Subcutaneous abdominal adipose tissue (tissue), 5 donors: ENCODE measurements around the gene TMF1.

ENCODE experiments used
- H3K27ac ChIP-seq: one replicate; pipeline ENCODE4 v1.7.0; 2013; ENCODE audit warnings: low read depth, mild to moderate bottlenecking, inconsistent platforms, low read length, moderate library complexity
- H3K27me3 ChIP-seq, 5 donors: one replicate each; pipeline ENCODE4 v1.7.0; 2013; ENCODE audit warnings: low read length in 5 of 5, inconsistent platforms in 1 of 5; ENCODE audit not compliant: control insufficient read depth in 5 of 5, insufficient read depth in 4 of 5
- H3K36me3 ChIP-seq, 5 donors: one replicate each; pipeline ENCODE4 v1.7.0; 2013; ENCODE audit warnings: low read length in 5 of 5; ENCODE audit not compliant: control insufficient read depth in 5 of 5, insufficient read depth in 5 of 5
- H3K4me1 ChIP-seq, 5 donors: one replicate each; pipeline ENCODE4 v1.7.0; 2013; ENCODE audit warnings: low read length in 5 of 5, mild to moderate bottlenecking in 3 of 5, moderate library complexity in 1 of 5; ENCODE audit not compliant: control insufficient read depth in 5 of 5, insufficient read depth in 5 of 5
- H3K4me3 ChIP-seq, 5 donors: one replicate each; pipeline ENCODE4 v1.7.0; 2013; ENCODE audit warnings: low read length in 5 of 5, low read depth in 1 of 5
- H3K9ac ChIP-seq, 5 donors: one replicate each; pipeline ENCODE4 v1.7.0; 2013; ENCODE audit warnings: low read length in 5 of 5, mild to moderate bottlenecking in 4 of 5, moderate library complexity in 3 of 5
- H3K9me3 ChIP-seq, 5 donors: one replicate each; pipeline ENCODE4 v1.7.0; 2013; ENCODE audit warnings: low read length in 5 of 5; ENCODE audit not compliant: control insufficient read depth in 5 of 5
- donor health status: healthy.
- donor health status: healthy.
- donor health status: healthy.
- donor health status: healthy.
- donor health status: healthy.

The TMF1 gene

DNA sequence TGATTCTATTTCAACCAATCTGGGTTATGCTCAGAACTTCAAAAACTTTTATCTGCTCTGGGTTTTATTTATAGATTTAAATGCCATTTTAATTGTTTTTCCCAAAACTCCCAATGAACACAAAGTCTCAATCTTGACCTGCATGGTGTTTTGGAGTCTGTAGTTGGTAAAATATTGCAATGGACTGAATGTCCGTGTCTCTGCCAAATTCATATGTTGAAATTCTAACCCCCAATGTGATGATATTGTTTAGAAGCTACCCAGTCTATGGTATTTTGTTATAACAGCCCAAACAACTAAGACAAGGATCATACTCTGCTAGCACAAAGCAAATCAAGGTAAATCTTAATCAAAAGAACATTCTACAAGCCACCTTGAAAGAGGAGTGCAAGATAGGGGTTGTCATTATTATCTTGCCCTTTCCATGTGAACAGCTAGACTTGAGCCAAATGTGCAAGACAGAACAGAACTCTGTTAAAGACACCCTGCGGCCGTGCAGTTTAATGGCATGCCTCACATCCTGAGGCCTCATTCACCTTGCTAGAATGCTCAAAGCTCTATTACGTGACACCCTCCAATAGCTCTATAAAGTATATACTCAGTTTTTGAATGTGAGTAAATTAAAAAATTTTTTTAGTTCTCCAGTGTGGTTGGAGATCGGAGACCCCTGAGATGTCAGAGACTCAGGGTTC is 46.2 kb downstream of the TMF1 start:
- H3K36me3 ChIP-seq, result peaks cover 32 to 72% (median 58%) of the 10 kb centered on the region in 5 donors
- no peak overlapping the region for H3K27ac ChIP-seq
- H3K9me3 ChIP-seq, result no peaks in the 10 kb centered on the region
- no peak overlapping the region for H3K9ac ChIP-seq
- no peak overlapping the region for H3K4me3 ChIP-seq
- no peaks in the 10 kb centered on the region for H3K27me3 ChIP-seq
- peaks cover 2 to 19% (median 15%) of the 10 kb centered on the region in 5 donors for H3K4me1 ChIP-seq

DNA sequence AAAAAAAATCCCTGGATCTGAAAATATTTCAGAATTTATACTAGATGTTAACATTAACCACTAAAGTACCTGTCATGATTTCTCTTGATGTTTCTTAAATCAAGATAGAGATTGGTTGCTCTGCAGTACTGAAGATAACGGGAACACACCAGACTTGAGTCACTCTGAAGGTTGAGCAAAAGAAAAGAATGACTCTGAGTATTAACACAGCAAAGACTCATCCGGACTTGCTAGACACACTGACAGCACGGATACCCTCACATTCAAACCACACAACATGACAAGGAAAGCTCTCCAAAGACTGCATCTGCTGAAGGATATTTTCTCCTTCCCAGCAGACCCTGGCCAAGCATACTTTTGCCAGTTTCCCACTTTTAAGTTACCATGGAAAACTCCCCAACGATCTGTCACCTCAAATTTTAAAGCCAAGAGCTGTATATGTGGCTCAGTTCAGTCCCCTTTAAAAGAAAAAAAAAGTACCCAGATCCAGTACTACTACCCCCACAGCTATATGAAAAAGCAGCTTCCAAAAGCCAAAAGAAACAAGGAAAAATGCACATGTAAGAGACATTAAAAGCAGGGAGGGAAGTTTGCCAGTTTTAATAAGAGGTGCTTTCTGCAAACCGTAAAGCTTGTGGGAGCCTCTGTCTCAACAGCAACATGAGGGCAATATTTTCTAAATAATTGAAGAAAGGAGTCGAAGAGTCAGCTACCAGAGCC is 46.9 kb downstream of the TMF1 start:
- no peak overlapping the region for H3K27ac ChIP-seq
- H3K9me3 ChIP-seq, result no peaks in the 10 kb centered on the region
- H3K27me3 ChIP-seq, result no peaks in the 10 kb centered on the region
- H3K4me3 ChIP-seq, result no peak overlapping the region
- H3K36me3 ChIP-seq, result peaks cover 37 to 75% (median 58%) of the 10 kb centered on the region in 5 donors
- H3K9ac ChIP-seq, result no peak overlapping the region
- peaks cover 2 to 18% (median 14%) of the 10 kb centered on the region in 5 donors for H3K4me1 ChIP-seq

GRCh38 chr3:69004138-69004537 is 48.0 kb downstream of the TMF1 start:
- H3K27me3 ChIP-seq, result no peaks in the 10 kb centered on the region
- H3K9ac ChIP-seq, result no peak overlapping the region
- no peaks in the 10 kb centered on the region for H3K9me3 ChIP-seq
- H3K4me3 ChIP-seq, result no peak overlapping the region
- H3K36me3 ChIP-seq, result peaks cover 37 to 86% (median 63%) of the 10 kb centered on the region in 5 donors
- H3K4me1 ChIP-seq, result peaks cover 2 to 10% (median 6%) of the 10 kb centered on the region in 5 donors
- H3K27ac ChIP-seq, result no peak overlapping the region

- Histone ChIP-seq H3K9ac (no peak overlapping the region), H3K36me3 (peaks cover 35 to 87% (median 73%) of the 10 kb centered on the region in 5 donors), H3K27me3 (no peaks in the 10 kb centered on the region)
Measured at GRCh38 chr3:68999605-69000004, 52.5 kb downstream of the TMF1 start.

DNA sequence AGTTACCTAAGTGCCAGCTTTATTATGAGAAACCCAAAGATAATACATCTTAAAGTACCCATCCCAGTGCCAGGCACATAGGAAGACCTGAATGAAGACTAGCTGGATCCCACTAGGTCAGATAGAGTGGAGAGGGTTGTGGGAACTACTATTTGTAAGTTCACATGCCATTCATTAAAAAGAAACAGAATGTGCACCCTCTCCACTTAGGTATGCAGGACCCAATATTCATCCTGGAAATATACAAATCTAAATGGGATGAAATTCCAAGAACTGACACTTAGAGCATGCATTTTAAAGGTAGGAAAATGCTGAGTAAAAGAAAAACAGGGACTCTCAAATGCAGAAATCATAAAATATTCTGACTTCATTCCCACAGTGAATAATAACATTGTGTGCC is 53.0 kb downstream of the TMF1 start:
- Histone ChIP-seq H3K9me3 (no peaks in the 10 kb centered on the region), H3K4me3 (no peak overlapping the region), H3K27me3 (no peaks in the 10 kb centered on the region), H3K27ac (no peak overlapping the region), H3K9ac (no peak overlapping the region), H3K4me1 (no peaks in the 10 kb centered on the region), H3K36me3 (peaks cover 32 to 87% (median 74%) of the 10 kb centered on the region in 5 donors)

More at GRCh38 chr3:68999605-69000004, 52.5 kb downstream of the TMF1 start:
- Histone ChIP-seq H3K4me3 (no peak overlapping the region), H3K27ac (no peak overlapping the region), H3K4me1 (no peaks in the 10 kb centered on the region), H3K9me3 (no peaks in the 10 kb centered on the region)

- H3K36me3 ChIP-seq, result peaks cover 23 to 82% (median 64%) of the 10 kb centered on the region in 5 donors
Measured at GRCh38 chr3:68997887-68998286, 54.2 kb downstream of the TMF1 start.

DNA sequence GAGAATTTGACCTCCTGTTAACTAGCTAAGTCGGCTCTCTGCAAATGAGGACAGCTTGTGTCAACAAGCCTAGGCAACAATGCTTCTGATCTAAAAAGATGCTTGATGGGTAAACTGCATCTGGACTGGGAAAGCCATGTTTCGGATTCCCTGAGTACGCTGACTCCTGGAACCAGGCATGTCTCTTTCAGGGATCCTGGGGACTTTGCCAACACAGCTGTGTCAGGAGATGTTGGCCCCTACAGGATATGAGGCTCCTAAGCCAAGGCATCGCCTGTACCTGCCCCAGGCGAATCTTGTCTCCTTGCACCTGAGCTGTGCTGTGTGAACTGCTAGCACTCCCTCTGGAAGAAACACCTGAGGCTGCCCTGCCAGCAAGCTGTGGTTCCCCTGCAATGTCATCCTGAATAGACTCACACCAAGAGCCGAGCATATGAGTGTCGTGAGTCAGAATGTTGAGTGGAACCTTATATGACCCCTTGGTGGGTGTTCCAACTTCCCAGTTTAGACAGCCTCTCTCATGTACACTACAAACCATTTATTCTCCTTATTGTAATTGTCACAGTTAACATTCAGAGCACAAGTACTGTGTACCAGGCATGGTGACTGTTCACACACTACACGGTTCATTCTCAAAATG is 55.7 kb downstream of the TMF1 start:
- no peaks in the 10 kb centered on the region for H3K9me3 ChIP-seq
- H3K36me3 ChIP-seq, result peaks cover 21 to 74% (median 51%) of the 10 kb centered on the region in 5 donors
- H3K4me1 ChIP-seq, result peaks cover 0 to 4% (median 0%) of the 10 kb centered on the region in 5 donors
- H3K9ac ChIP-seq, result no peak overlapping the region
- H3K27ac ChIP-seq, result no peak overlapping the region
- H3K27me3 ChIP-seq, result no peaks in the 10 kb centered on the region
- no peak overlapping the region for H3K4me3 ChIP-seq

More at GRCh38 chr3:68997887-68998286, 54.2 kb downstream of the TMF1 start:
- Histone ChIP-seq H3K27me3 (no peaks in the 10 kb centered on the region), H3K9me3 (no peaks in the 10 kb centered on the region), H3K9ac (no peak overlapping the region), H3K27ac (no peak overlapping the region), H3K4me1 (peaks cover 0 to 3% (median 0%) of the 10 kb centered on the region in 5 donors), H3K4me3 (no peak overlapping the region)

- Histone ChIP-seq H3K9ac (no peak overlapping the region), H3K27ac (no peak overlapping the region), H3K4me3 (no peak overlapping the region), H3K9me3 (no peaks in the 10 kb centered on the region), H3K4me1 (peaks cover 0 to 4% (median 0%) of the 10 kb centered on the region in 5 donors), H3K36me3 (peaks cover 34 to 65% (median 54%) of the 10 kb centered on the region in 5 donors), H3K27me3 (no peaks in the 10 kb centered on the region)
Measured at GRCh38 chr3:68988740-68989139, 63.4 kb downstream of the TMF1 start.

GRCh38 chr3:68987322-68987721 is 64.8 kb downstream of the TMF1 start:
- H3K4me1 ChIP-seq, result no peaks in the 10 kb centered on the region
- H3K27me3 ChIP-seq, result no peaks in the 10 kb centered on the region
- no peak overlapping the region for H3K9ac ChIP-seq
- no peak overlapping the region for H3K4me3 ChIP-seq
- H3K27ac ChIP-seq, result no peak overlapping the region
- H3K36me3 ChIP-seq, result peaks cover 42 to 72% (median 65%) of the 10 kb centered on the region in 5 donors
- H3K9me3 ChIP-seq, result no peaks in the 10 kb centered on the region
